Large intestine (tissue), 3 donors: ENCODE measurements around the gene LUC7L2. TPM values are rescaled to one million over a fixed set of nuclear protein-coding genes. Genes with fewer than 3 reads are reported as not detected.

Source experiments
- DNase-seq, 2 donors: peaks; one replicate each; pipeline versions ENCODE4 v3.0.0 to v3.0.0-alpha.2; 2013
- H3K27ac ChIP-seq: one replicate; pipeline ENCODE4 v1.5.1; 2013; ENCODE audit warnings: low read length
- H3K27me3 ChIP-seq: 2 replicates; pipeline ENCODE4 v1.6.1; 2013; ENCODE audit warnings: low read length; ENCODE audit not compliant: control insufficient read depth, insufficient read depth
- H3K36me3 ChIP-seq: 2 replicates; pipeline ENCODE4 v1.6.1; 2013; ENCODE audit warnings: low read length; ENCODE audit not compliant: control insufficient read depth, insufficient read depth
- H3K4me1 ChIP-seq: one replicate; pipeline ENCODE4 v1.6.1; 2013; ENCODE audit warnings: low read length; ENCODE audit not compliant: control insufficient read depth, insufficient read depth
- H3K4me3 ChIP-seq: one replicate; pipeline ENCODE4 v1.5.1; 2013; ENCODE audit warnings: low read length
- H3K9me3 ChIP-seq: one replicate; pipeline ENCODE4 v1.6.1; 2013; ENCODE audit warnings: mild to moderate bottlenecking, low read depth, low read length, moderate library complexity; ENCODE audit not compliant: control insufficient read depth
- WGBS: methylation state at CpG from one replicate; pipeline ENCODE4 v1.1.5; 2013; ENCODE audit warnings: low lambda C conversion rate; ENCODE audit not compliant: insufficient coverage; 5-methylcytosine and 5-hydroxymethylcytosine counted together
- polyA plus RNA-seq: library from polyadenylated mRNA; unstranded; fragments of 120-200 nt; gene quantifications from one replicate; pipeline ENCODE4 v1.2.1, GENCODE V29; 2013

LUC7L2 gene
- polyA plus RNA-seq, 1 donor, result 101 TPM

DNA sequence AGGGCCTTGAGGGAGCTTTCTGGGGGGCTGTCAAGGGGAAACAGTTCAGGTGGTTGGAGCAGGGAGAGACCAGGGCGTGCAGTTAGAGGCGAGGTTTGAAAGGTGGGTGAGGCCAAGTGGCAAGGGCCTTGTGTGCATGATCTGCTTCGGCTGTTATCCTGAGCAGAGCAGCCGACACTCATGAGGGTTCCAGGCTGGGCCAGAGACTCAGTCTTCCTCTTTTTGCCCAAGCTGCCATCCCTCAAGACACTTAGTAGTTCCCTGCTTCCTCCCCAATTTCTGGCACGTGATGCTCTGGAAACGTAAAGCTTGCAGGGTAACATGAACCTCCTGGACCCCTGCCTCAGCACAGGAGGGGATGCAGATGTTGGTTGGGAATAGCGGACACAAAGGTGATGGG is 79.7 kb downstream of the LUC7L2 start:
- no peak for DNase-seq
- H3K27ac ChIP-seq, result no peak overlapping the region
- no CpG with 5 or more reads among the region's 7 CpGs for WGBS
- no peaks in the 10 kb centered on the region for H3K27me3 ChIP-seq
- H3K4me3 ChIP-seq, result no peak overlapping the region
- H3K9me3 ChIP-seq, result no peaks in the 10 kb centered on the region
- no peaks in the 10 kb centered on the region for H3K36me3 ChIP-seq
- H3K4me1 ChIP-seq, result peaks cover 2% of the 10 kb centered on the region

DNA sequence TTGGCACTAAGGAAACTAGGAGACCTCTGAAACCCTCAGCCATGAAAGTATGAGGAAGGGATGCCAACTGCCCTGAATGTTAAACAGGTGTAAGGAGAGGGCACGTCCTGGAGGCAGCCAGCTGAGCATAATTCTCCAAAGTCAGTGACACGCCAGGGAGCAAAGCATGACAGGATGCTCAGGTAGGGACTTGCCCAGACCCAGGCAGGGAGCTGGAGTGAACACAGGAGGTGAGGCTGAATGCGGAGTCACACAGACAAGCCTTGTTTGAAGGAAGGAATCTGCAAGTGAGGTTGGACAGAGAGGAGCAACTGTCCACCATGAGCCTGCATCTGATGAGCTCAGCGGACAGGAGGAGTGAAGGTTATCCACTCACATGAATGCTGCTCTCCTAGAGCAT is 82.3 kb downstream of the LUC7L2 start:
- Histone ChIP-seq H3K36me3 (no peaks in the 10 kb centered on the region), H3K9me3 (no peaks in the 10 kb centered on the region), H3K4me1 (no peaks in the 10 kb centered on the region), H3K4me3 (no peak overlapping the region), H3K27ac (no peak overlapping the region), H3K27me3 (no peaks in the 10 kb centered on the region)
- no CpG with 5 or more reads among the region's 4 CpGs for WGBS
- DNase-seq, result no peak

DNA sequence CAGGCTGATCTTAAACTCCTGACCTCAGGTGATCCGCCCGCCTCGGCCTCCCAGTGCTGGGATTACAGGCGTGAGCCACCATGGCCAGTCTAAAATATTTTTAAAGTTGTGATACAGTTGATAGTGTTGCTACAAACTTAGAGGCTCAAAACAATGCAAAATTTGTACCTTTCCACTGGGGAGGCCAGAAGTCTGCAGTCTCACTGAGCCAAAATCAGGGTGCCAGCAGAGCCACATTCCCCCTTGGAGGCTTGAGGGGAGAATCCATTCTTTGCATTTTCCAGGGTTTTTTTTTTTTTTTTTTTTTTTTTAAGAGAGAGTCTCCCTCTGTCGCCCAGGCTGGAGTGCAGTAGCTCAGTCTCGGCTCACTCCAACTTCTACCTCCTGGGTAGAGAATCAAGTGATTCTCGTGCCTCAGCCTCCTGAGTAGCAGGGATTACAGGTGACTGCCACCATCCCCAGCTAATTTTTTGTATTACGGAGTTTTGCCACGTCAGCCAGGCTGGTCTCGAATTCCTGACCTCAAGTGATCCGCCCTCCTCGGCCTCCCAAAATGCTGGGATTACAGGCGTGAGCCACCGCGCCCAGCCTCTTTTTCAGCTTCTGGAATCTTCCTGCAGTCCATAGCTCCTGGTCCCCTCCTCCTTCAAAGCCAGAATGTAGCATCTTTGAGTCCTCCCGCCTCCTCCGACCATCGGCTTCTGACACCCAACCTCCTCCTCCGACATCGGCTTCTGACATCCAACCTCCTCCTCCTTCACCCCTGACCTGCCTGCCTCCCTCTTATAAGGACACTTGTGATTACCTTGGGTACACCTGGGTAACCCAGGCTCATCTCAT is 86.6 kb downstream of the LUC7L2 start:
- Histone ChIP-seq H3K36me3 (no peaks in the 10 kb centered on the region), H3K4me3 (no peak overlapping the region), H3K4me1 (no peaks in the 10 kb centered on the region), H3K27ac (no peak overlapping the region), H3K27me3 (no peaks in the 10 kb centered on the region), H3K9me3 (no peaks in the 10 kb centered on the region)
- WGBS, result 100% methylated on average over 2 of the region's 20 CpGs
- DNase-seq, result no peak

DNA sequence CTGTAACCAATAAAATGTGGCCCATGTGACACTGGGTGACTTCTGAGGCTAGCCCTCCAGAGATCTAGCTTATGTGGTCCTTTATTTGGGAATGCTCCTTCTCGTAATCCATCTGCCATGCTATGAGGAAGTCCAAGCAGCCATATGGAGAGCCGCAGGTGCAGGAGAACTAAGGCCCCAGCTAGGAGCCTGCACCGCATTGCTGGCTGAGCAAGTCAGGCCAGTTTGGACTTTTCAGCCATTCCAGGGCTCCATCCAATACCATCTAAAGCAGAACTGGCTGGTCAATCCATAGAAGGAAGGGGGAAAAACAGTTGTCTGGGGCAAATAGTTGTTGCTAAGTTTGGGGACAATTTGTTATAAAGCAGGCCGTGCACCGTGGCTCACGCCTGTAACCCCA is 91.2 kb downstream of the LUC7L2 start:
- no peak overlapping the region for H3K4me3 ChIP-seq
- no peaks in the 10 kb centered on the region for H3K9me3 ChIP-seq
- H3K27me3 ChIP-seq, result no peaks in the 10 kb centered on the region
- no peaks in the 10 kb centered on the region for H3K4me1 ChIP-seq
- H3K36me3 ChIP-seq, result no peaks in the 10 kb centered on the region
- H3K27ac ChIP-seq, result no peak overlapping the region
- no peak for DNase-seq
- no CpG with 5 or more reads among the region's 6 CpGs for WGBS

DNA sequence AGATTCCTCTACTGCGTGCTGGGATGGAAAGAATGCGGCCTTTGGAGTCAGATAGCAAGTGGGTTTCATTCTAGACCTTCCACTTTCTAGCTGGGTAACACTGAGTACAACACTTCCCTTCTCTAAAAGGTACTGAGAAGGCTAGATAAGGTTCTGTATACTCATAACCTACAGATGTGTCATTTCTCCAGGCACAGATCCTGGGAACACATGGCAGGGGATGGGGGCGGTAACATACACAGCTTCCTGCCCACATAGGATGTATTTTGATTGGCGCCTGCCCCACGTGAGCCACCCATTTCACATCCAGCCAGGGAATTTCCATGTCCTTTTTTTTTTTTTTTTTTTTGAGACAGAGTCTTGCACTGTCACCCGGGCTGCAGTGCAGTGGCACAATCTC is 91.9 kb downstream of the LUC7L2 start:
- DNase-seq, result no peak
- Histone ChIP-seq H3K27ac (no peak overlapping the region), H3K9me3 (no peaks in the 10 kb centered on the region), H3K4me1 (no peaks in the 10 kb centered on the region), H3K4me3 (no peak overlapping the region), H3K27me3 (no peaks in the 10 kb centered on the region), H3K36me3 (no peaks in the 10 kb centered on the region)
- no CpG with 5 or more reads among the region's 6 CpGs for WGBS

DNA sequence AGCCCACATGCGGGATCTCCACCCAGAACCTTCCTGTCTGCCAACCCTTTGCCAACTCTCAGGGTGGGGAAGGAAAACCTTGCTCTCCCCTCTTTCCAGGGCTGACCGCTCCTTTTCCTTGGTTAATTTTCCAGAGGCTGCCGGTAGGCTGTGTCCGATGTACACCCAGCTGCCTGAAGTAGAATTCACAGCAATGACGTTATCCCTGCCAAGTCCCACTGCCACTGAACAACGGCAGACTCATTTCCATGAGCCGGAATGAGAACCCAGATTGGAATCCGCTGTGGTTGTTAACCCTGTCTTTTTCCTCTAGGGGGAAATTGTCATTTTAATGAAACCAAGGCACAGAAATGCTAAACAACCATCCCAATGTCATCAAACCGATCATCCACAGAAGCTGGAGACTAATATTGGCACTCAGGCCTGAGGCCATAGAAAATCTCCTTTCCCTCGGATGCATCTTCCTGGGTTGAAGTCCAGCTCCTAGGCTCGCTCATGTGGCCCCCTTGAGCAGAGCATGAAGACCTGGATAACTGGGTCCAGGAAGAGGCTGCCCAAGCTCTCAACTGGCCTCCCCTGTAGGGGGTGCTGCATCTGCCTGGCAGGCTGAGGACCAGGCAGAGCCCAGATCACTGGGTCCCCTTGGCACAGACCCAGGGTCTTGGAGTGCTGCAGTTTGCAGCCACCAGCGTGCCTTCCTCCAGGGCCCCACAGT is 93.4 kb downstream of the LUC7L2 start:
- no peaks in the 10 kb centered on the region for H3K27me3 ChIP-seq
- H3K36me3 ChIP-seq, result no peaks in the 10 kb centered on the region
- H3K27ac ChIP-seq, result no peak overlapping the region
- no peaks in the 10 kb centered on the region for H3K9me3 ChIP-seq
- no peak overlapping the region for H3K4me3 ChIP-seq
- no peak for DNase-seq
- H3K4me1 ChIP-seq, result no peaks in the 10 kb centered on the region
- WGBS, result no CpG with 5 or more reads among the region's 12 CpGs

DNA sequence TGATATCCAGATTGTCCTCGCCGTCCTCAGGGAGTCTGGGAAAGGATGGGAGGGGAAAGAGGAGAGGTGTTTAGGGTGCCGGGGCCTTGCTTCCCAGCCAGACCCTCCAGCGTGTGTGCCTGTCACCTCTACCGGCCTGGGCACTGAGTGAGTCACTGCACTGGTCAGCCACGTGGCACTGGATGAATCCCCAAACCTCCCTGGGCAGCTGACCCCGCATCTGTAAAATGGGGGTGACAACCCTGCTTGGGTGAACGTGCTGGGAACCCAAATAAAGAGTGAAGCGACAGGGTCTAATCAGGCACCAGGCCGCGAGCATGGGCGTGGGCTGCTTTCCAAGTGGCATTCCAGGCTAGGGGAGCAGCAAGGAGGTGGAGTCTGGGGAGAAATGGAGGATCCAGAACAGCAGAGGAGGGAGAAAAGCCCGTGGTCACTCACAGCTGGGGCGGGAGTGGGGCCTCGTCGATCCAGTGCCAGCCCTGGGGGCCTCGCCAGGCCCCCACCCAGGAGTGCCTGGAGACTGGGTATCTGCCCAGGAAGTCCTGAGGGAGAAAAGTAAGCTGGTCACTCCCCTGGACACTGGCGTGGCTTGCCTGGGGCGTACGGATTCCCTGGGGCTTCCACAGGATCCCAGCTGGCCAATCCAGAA is 94.1 kb downstream of the LUC7L2 start:
- Histone ChIP-seq H3K36me3 (no peaks in the 10 kb centered on the region), H3K27ac (no peak overlapping the region), H3K27me3 (no peaks in the 10 kb centered on the region), H3K4me3 (no peak overlapping the region), H3K4me1 (no peaks in the 10 kb centered on the region), H3K9me3 (no peaks in the 10 kb centered on the region)
- WGBS, result no CpG with 5 or more reads among the region's 20 CpGs
- no peak for DNase-seq

DNA sequence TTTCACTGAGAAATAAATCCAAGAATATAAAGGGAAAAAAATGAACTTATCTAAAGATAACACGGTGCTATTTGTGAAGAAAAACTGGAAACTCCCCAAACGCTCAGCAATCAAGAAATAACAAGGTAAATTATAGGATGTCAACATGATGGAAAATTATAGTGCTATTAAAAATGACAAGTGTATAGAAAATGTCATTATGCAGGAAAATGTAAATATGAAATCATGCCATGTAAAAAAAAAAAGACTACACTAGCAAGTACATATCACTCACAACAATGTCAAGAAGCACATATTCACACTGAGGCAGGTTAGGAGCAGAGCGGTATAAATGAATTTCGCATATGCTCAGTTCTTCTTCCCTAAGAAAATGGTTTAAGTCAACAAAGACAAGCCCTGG is 96.1 kb downstream of the LUC7L2 start:
- Histone ChIP-seq H3K36me3 (no peaks in the 10 kb centered on the region), H3K4me1 (no peaks in the 10 kb centered on the region), H3K27ac (no peak overlapping the region), H3K9me3 (no peaks in the 10 kb centered on the region), H3K27me3 (no peaks in the 10 kb centered on the region), H3K4me3 (no peak overlapping the region)
- no peak for DNase-seq
- 83% methylated on average over 1 of the region's 4 CpGs for WGBS

DNA sequence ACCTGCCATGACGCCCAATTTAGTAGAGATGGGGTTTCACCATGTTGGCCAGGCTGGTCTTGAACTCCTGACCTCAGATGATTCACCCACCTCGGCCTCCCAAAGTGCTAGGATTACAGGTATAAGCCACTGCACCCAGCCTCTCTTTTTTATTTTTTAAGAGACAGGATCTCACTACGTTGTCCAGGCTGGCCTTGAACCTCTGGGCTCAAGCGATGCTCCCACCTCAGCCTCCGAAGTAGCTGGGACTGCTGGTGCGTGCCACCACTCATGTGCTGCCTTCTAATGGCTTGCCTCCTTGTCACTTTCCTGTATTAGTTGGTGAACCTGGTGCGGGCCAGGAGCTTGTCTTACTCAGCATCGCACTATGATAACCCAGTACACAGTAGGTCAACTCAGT is 96.8 kb downstream of the LUC7L2 start:
- Histone ChIP-seq H3K4me3 (no peak overlapping the region), H3K9me3 (no peaks in the 10 kb centered on the region), H3K27me3 (no peaks in the 10 kb centered on the region), H3K27ac (no peak overlapping the region), H3K4me1 (no peaks in the 10 kb centered on the region), H3K36me3 (no peaks in the 10 kb centered on the region)
- no CpG with 5 or more reads among the region's 8 CpGs for WGBS
- no peak for DNase-seq

DNA sequence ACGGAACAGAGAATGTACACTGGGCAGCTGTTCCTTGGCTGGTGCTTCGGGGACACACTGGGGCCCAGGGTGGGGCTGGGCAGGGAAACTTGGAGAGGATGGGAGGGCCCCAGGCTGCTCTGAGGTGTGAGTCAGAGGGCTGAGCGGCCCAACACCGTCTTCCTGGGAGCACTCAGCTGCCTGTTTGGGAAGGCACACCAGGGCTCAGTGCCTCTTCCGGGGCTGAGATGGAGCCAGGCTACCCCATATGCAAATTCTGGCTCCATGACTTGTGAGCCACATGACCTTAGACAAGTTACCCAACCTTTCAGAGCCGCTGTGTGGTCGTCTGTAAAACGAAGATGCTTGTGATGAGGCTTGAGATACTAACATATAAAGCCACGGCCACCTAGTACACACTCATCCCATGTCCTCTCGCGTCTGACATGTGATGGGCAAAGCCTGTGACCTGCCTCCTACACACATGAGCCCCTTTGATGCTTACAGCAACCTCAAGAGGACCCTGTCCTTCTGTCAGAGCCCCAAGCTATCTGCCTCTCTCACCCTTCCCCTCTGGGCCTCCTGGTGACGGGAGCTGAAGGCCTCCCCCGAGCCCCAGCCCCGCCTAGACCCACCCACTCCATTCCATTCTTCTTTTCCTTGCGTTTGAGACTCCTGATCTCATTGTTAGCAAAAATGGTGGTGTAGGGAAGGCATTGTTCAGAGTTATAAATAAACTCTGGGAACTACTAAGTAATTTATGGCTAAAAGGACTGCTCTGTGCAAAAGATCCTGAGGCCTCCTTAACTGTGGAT is 97.7 kb downstream of the LUC7L2 start:
- Histone ChIP-seq H3K27ac (no peak overlapping the region), H3K36me3 (no peaks in the 10 kb centered on the region), H3K4me3 (no peak overlapping the region), H3K27me3 (no peaks in the 10 kb centered on the region), H3K4me1 (no peaks in the 10 kb centered on the region), H3K9me3 (no peaks in the 10 kb centered on the region)
- DNase-seq, result no peak
- 60% methylated on average over 1 of the region's 15 CpGs for WGBS
